HG03521 (cell line): ENCODE data around the gene COL15A1.

ENCODE experiments used
- ATAC-seq: cut with Tn5 transposase; IDR thresholded peaks from one replicate; pipeline ENCODE4 v1.9.1; 2021; ENCODE audit warnings: mild to moderate bottlenecking, moderate library complexity; ENCODE audit not compliant: unreplicated experiment

The COL15A1 gene

GRCh38 chr9:98915599-98915998, 28.1 kb upstream of the COL15A1 start:
- no peak for ATAC-seq

GRCh38 chr9:98916660-98917059, 27.0 kb upstream of the COL15A1 start:
- ATAC-seq = no peak

- no peak for ATAC-seq
Observed at GRCh38 chr9:98917746-98918487, 25.8 kb upstream of the COL15A1 start.

- no peak for ATAC-seq
Observed at GRCh38 chr9:98921732-98922131, 22.0 kb upstream of the COL15A1 start.

GRCh38 chr9:98922721-98923435, 20.8 kb upstream of the COL15A1 start:
- ATAC-seq = no peak

GRCh38 chr9:98923451-98924123, 20.1 kb upstream of the COL15A1 start:
- ATAC-seq = no peak

GRCh38 chr9:98924946-98925820, 18.5 kb upstream of the COL15A1 start:
- ATAC-seq = no peak

- no peak for ATAC-seq
Observed at GRCh38 chr9:98925956-98926355, 17.8 kb upstream of the COL15A1 start.

GRCh38 chr9:98927724-98928123, 16.0 kb upstream of the COL15A1 start:
- no peak for ATAC-seq

GRCh38 chr9:98929071-98929470, 14.6 kb upstream of the COL15A1 start:
- no peak for ATAC-seq

GRCh38 chr9:98929895-98930341, 13.8 kb upstream of the COL15A1 start:
- no peak for ATAC-seq

- no peak for ATAC-seq
Observed at GRCh38 chr9:98930792-98931191, 12.9 kb upstream of the COL15A1 start.

GRCh38 chr9:98931600-98932389, 11.9 kb upstream of the COL15A1 start:
- ATAC-seq = no peak

GRCh38 chr9:98933185-98933584, 10.5 kb upstream of the COL15A1 start:
- ATAC-seq = no peak

GRCh38 chr9:98933890-98934289, 9.8 kb upstream of the COL15A1 start:
- ATAC-seq = no peak

GRCh38 chr9:98935071-98935505, 8.6 kb upstream of the COL15A1 start:
- ATAC-seq = no peak

GRCh38 chr9:98940276-98940675, 3.4 kb upstream of the COL15A1 start:
- no peak for ATAC-seq

GRCh38 chr9:98941946-98942523, 1.7 kb upstream of the COL15A1 start:
- ATAC-seq = no peak

- ATAC-seq = no peak
Observed at GRCh38 chr9:98942906-98943681, 613 bp upstream of the COL15A1 start.
